ENCODE results near the gene DDR1.
"Not testable (repeated sequence)": the region's sequence is repeated elsewhere in the genome, so short reads cannot be mapped to it uniquely, and the experiment has no call there.

DDR1 gene

GRCh38 chr6:30903236-30903635 lies 18.9 kb downstream of the DDR1 start:
- Histone ChIP-seq H3K4me3 (ENCODE audit: low read depth in 1 of 2, low read length in 2 of 2) (no peak overlapping the region), H3K27me3 (ENCODE audit: control insufficient read depth in 1 of 2, insufficient read depth in 2 of 2, low read length in 2 of 2) (no peaks in the 10 kb centered on the region), H3K36me3 (ENCODE audit: control insufficient read depth in 1 of 2, insufficient read depth in 2 of 2, low read length in 2 of 2) (peaks cover 11 to 20% of the 10 kb centered on the region in 2 donors)

GRCh38 chr6:30907290-30907757 lies 23.0 kb downstream of the DDR1 start:
- H3K27ac ChIP-seq (ENCODE audit: low read depth, low read length); H3K9me3 ChIP-seq (ENCODE audit: control insufficient read depth in 1 of 2, low read length in 2 of 2); H3K27me3 ChIP-seq (ENCODE audit: control insufficient read depth in 1 of 2, insufficient read depth in 2 of 2, low read length in 2 of 2): not testable (repeated sequence)
- Histone ChIP-seq H3K36me3 (ENCODE audit: control insufficient read depth in 1 of 2, insufficient read depth in 2 of 2, low read length in 2 of 2) (peaks cover 4 to 25% of the 10 kb centered on the region in 2 donors), H3K4me1 (ENCODE audit: control insufficient read depth in 1 of 2, insufficient read depth in 2 of 2, low read length in 2 of 2) (peaks cover 9 to 13% of the 10 kb centered on the region in 2 donors), H3K4me3 (ENCODE audit: low read depth in 1 of 2, low read length in 2 of 2) (peak overlapping the region; percentile 93 to 98), H3K9ac (ENCODE audit: low read depth in 1 of 2, low read length in 2 of 2) (peak overlapping the region in 1 of 2 donors; percentile 97)

More at GRCh38 chr6:30903236-30903635, 18.9 kb downstream of the DDR1 start:
- Histone ChIP-seq H3K9ac (ENCODE audit: low read depth in 1 of 2, low read length in 2 of 2) (no peak overlapping the region), H3K27ac (ENCODE audit: low read depth, low read length) (no peak overlapping the region), H3K9me3 (ENCODE audit: control insufficient read depth in 1 of 2, low read length in 2 of 2) (no peaks in the 10 kb centered on the region), H3K4me1 (ENCODE audit: control insufficient read depth in 1 of 2, insufficient read depth in 2 of 2, low read length in 2 of 2) (peaks cover 0 to under 1% of the 10 kb centered on the region in 2 donors)

GRCh38 chr6:30907758-30908591 lies 23.7 kb downstream of the DDR1 start, which contains the start of gene GTF2H4:
Gene GTF2H4 (plus strand): TSS chr6:30908207.
- Histone ChIP-seq H3K9me3 (ENCODE audit: control insufficient read depth in 1 of 2, low read length in 2 of 2) (no peaks in the 10 kb centered on the region), H3K4me1 (ENCODE audit: control insufficient read depth in 1 of 2, insufficient read depth in 2 of 2, low read length in 2 of 2) (peaks cover 9 to 13% of the 10 kb centered on the region in 2 donors), H3K9ac (ENCODE audit: low read depth in 1 of 2, low read length in 2 of 2) (peak within 1 kb of the TSS; percentile 83 to 97), H3K27ac (ENCODE audit: low read depth, low read length) (no peak within 1 kb of the TSS), H3K36me3 (ENCODE audit: control insufficient read depth in 1 of 2, insufficient read depth in 2 of 2, low read length in 2 of 2) (peaks cover 4 to 25% of the 10 kb centered on the region in 2 donors), H3K27me3 (ENCODE audit: control insufficient read depth in 1 of 2, insufficient read depth in 2 of 2, low read length in 2 of 2) (no peaks in the 10 kb centered on the region), H3K4me3 (ENCODE audit: low read depth in 1 of 2, low read length in 2 of 2) (peak within 1 kb of the TSS; percentile 93 to 98)

- Histone ChIP-seq H3K27ac (ENCODE audit: low read depth, low read length) (no peak overlapping the region), H3K36me3 (ENCODE audit: control insufficient read depth in 1 of 2, insufficient read depth in 2 of 2, low read length in 2 of 2) (peaks cover 4 to 25% of the 10 kb centered on the region in 2 donors), H3K9ac (ENCODE audit: low read depth in 1 of 2, low read length in 2 of 2) (peak overlapping the region; percentile 83 to 97), H3K4me1 (ENCODE audit: control insufficient read depth in 1 of 2, insufficient read depth in 2 of 2, low read length in 2 of 2) (peaks cover 16 to 19% of the 10 kb centered on the region in 2 donors), H3K27me3 (ENCODE audit: control insufficient read depth in 1 of 2, insufficient read depth in 2 of 2, low read length in 2 of 2) (no peaks in the 10 kb centered on the region), H3K4me3 (ENCODE audit: low read depth in 1 of 2, low read length in 2 of 2) (peak overlapping the region; percentile 93 to 98), H3K9me3 (ENCODE audit: control insufficient read depth in 1 of 2, low read length in 2 of 2) (no peaks in the 10 kb centered on the region)
Observed at GRCh38 chr6:30908700-30909099, 24.4 kb downstream of the DDR1 start.

- H3K4me3 ChIP-seq (ENCODE audit: low read depth in 1 of 2, low read length in 2 of 2); H3K9me3 ChIP-seq (ENCODE audit: control insufficient read depth in 1 of 2, low read length in 2 of 2); H3K27ac ChIP-seq (ENCODE audit: low read depth, low read length); H3K27me3 ChIP-seq (ENCODE audit: control insufficient read depth in 1 of 2, insufficient read depth in 2 of 2, low read length in 2 of 2); H3K9ac ChIP-seq (ENCODE audit: low read depth in 1 of 2, low read length in 2 of 2): not testable (repeated sequence)
- H3K36me3 ChIP-seq (ENCODE audit: control insufficient read depth in 1 of 2, insufficient read depth in 2 of 2, low read length in 2 of 2): peaks cover 4 to 25% of the 10 kb centered on the region in 2 donors
- peaks cover 27 to 34% of the 10 kb centered on the region in 2 donors for H3K4me1 ChIP-seq (ENCODE audit: control insufficient read depth in 1 of 2, insufficient read depth in 2 of 2, low read length in 2 of 2)
Observed at GRCh38 chr6:30910473-30910872, 26.2 kb downstream of the DDR1 start.

GRCh38 chr6:30912746-30913520 lies 28.6 kb downstream of the DDR1 start:
- Histone ChIP-seq H3K9ac (ENCODE audit: low read depth in 1 of 2, low read length in 2 of 2) (peak overlapping the region; percentile 75 to 79), H3K27me3 (ENCODE audit: control insufficient read depth in 1 of 2, insufficient read depth in 2 of 2, low read length in 2 of 2) (no peaks in the 10 kb centered on the region), H3K27ac (ENCODE audit: low read depth, low read length) (no peak overlapping the region), H3K4me1 (ENCODE audit: control insufficient read depth in 1 of 2, insufficient read depth in 2 of 2, low read length in 2 of 2) (peaks cover 32 to 44% of the 10 kb centered on the region in 2 donors), H3K4me3 (ENCODE audit: low read depth in 1 of 2, low read length in 2 of 2) (peak overlapping the region in 1 of 2 donors; percentile 92), H3K9me3 (ENCODE audit: control insufficient read depth in 1 of 2, low read length in 2 of 2) (no peaks in the 10 kb centered on the region), H3K36me3 (ENCODE audit: control insufficient read depth in 1 of 2, insufficient read depth in 2 of 2, low read length in 2 of 2) (peaks cover 4 to 40% of the 10 kb centered on the region in 2 donors)

GRCh38 chr6:30913721-30914075 lies 29.4 kb downstream of the DDR1 start:
- peaks cover 9 to 43% of the 10 kb centered on the region in 2 donors for H3K36me3 ChIP-seq (ENCODE audit: control insufficient read depth in 1 of 2, insufficient read depth in 2 of 2, low read length in 2 of 2)
- peak overlapping the region; percentile 82 for H3K27ac ChIP-seq (ENCODE audit: low read depth, low read length)
- H3K4me1 ChIP-seq (ENCODE audit: control insufficient read depth in 1 of 2, insufficient read depth in 2 of 2, low read length in 2 of 2): peaks cover 29 to 38% of the 10 kb centered on the region in 2 donors
- H3K27me3 ChIP-seq (ENCODE audit: control insufficient read depth in 1 of 2, insufficient read depth in 2 of 2, low read length in 2 of 2): no peaks in the 10 kb centered on the region
- H3K4me3 ChIP-seq (ENCODE audit: low read depth in 1 of 2, low read length in 2 of 2): peak overlapping the region; percentile 88 to 92
- H3K9ac ChIP-seq (ENCODE audit: low read depth in 1 of 2, low read length in 2 of 2): peak overlapping the region; percentile 75 to 79
- no peaks in the 10 kb centered on the region for H3K9me3 ChIP-seq (ENCODE audit: control insufficient read depth in 1 of 2, low read length in 2 of 2)

GRCh38 chr6:30914076-30914853 lies 29.9 kb downstream of the DDR1 start, which contains the start of gene VARS2:
Gene VARS2 (plus strand): TSS chr6:30914238. CDS start chr6:30914837, 599 bp downstream.
- Histone ChIP-seq H3K4me3 (ENCODE audit: low read depth in 1 of 2, low read length in 2 of 2) (peak within 1 kb of the TSS; percentile 88 to 92), H3K4me1 (ENCODE audit: control insufficient read depth in 1 of 2, insufficient read depth in 2 of 2, low read length in 2 of 2) (peaks cover 23 to 33% of the 10 kb centered on the region in 2 donors), H3K36me3 (ENCODE audit: control insufficient read depth in 1 of 2, insufficient read depth in 2 of 2, low read length in 2 of 2) (peaks cover 9 to 47% of the 10 kb centered on the region in 2 donors), H3K27me3 (ENCODE audit: control insufficient read depth in 1 of 2, insufficient read depth in 2 of 2, low read length in 2 of 2) (no peaks in the 10 kb centered on the region), H3K9ac (ENCODE audit: low read depth in 1 of 2, low read length in 2 of 2) (peak within 1 kb of the TSS; percentile 76 to 81), H3K9me3 (ENCODE audit: control insufficient read depth in 1 of 2, low read length in 2 of 2) (no peaks in the 10 kb centered on the region), H3K27ac (ENCODE audit: low read depth, low read length) (peak within 1 kb of the TSS; percentile 82)

GRCh38 chr6:30914854-30915590 lies 30.7 kb downstream of the DDR1 start:
- Histone ChIP-seq H3K27ac (ENCODE audit: low read depth, low read length) (peak overlapping the region; percentile 82), H3K27me3 (ENCODE audit: control insufficient read depth in 1 of 2, insufficient read depth in 2 of 2, low read length in 2 of 2) (no peaks in the 10 kb centered on the region), H3K4me3 (ENCODE audit: low read depth in 1 of 2, low read length in 2 of 2) (peak overlapping the region; percentile 88 to 92), H3K9me3 (ENCODE audit: control insufficient read depth in 1 of 2, low read length in 2 of 2) (no peaks in the 10 kb centered on the region), H3K9ac (ENCODE audit: low read depth in 1 of 2, low read length in 2 of 2) (peak overlapping the region; percentile 76 to 81), H3K36me3 (ENCODE audit: control insufficient read depth in 1 of 2, insufficient read depth in 2 of 2, low read length in 2 of 2) (peaks cover 15 to 50% of the 10 kb centered on the region in 2 donors), H3K4me1 (ENCODE audit: control insufficient read depth in 1 of 2, insufficient read depth in 2 of 2, low read length in 2 of 2) (peaks cover 22 to 31% of the 10 kb centered on the region in 2 donors)

All from duodenal mucosa (tissue), 2 donors.